Endodermal cell (in vitro differentiated cells): ENCODE data around the gene DCUN1D1. TPM values are rescaled to one million over a fixed set of nuclear protein-coding genes. Genes with fewer than 3 reads are reported as not detected.

ENCODE experiments used
- DNase-seq: peaks from one replicate; pipeline ENCODE4 v3.0.0-alpha.2; 2017
- H3K27ac ChIP-seq: 2 replicates; pipeline ENCODE4 v1.5.1; 2013; ENCODE audit warnings: mild to moderate bottlenecking, low read depth, low read length, moderate library complexity
- H3K27me3 ChIP-seq: 2 replicates; pipeline ENCODE4 v1.6.1; 2013; ENCODE audit warnings: mild to moderate bottlenecking, low read length, moderate library complexity; ENCODE audit not compliant: insufficient read depth, control insufficient read depth, poor library complexity, severe bottlenecking
- H3K36me3 ChIP-seq: 2 replicates; pipeline ENCODE4 v1.7.0; 2013; ENCODE audit warnings: mild to moderate bottlenecking, low read length, moderate library complexity; ENCODE audit not compliant: control insufficient read depth, insufficient read depth
- H3K4me1 ChIP-seq: one replicate; pipeline ENCODE4 v1.7.0; 2013; ENCODE audit warnings: low read length; ENCODE audit not compliant: control insufficient read depth, insufficient read depth
- H3K4me3 ChIP-seq: 2 replicates; pipeline ENCODE4 v1.5.1; 2013; ENCODE audit warnings: mild to moderate bottlenecking, low read length, moderate library complexity
- H3K9ac ChIP-seq: 2 replicates; pipeline ENCODE4 v1.6.1; 2013; ENCODE audit warnings: mild to moderate bottlenecking, low read length, moderate library complexity; ENCODE audit not compliant: poor library complexity, severe bottlenecking; ENCODE audit errors: extremely low read depth
- H3K9me3 ChIP-seq: 2 replicates; pipeline ENCODE4 v1.6.1; 2013; ENCODE audit warnings: mild to moderate bottlenecking, low read length, moderate library complexity; ENCODE audit not compliant: control insufficient read depth
- H3K27ac Mint-ChIP-seq: 2 replicates; pipeline ENCODE4 v1.8.0; 2020; ENCODE audit warnings: mixed read lengths
- H3K27me3 Mint-ChIP-seq: 2 replicates; pipeline ENCODE4 v1.8.0; 2021; ENCODE audit warnings: mild to moderate bottlenecking, mixed read lengths; ENCODE audit not compliant: insufficient read depth
- H3K36me3 Mint-ChIP-seq: 2 replicates; pipeline ENCODE4 v1.8.0; 2020; ENCODE audit warnings: low read depth, mixed read lengths
- H3K4me1 Mint-ChIP-seq: 2 replicates; pipeline ENCODE4 v1.8.0; 2020; ENCODE audit warnings: mixed read lengths
- H3K4me3 Mint-ChIP-seq: 2 replicates; pipeline ENCODE4 v1.8.0; 2020; ENCODE audit warnings: mild to moderate bottlenecking, moderate library complexity, mixed read lengths
- H3K9me3 Mint-ChIP-seq: 2 replicates; pipeline ENCODE4 v1.8.0; 2020; ENCODE audit warnings: mild to moderate bottlenecking, mixed read lengths
- WGBS, 2 experiments: methylation state at CpG; one replicate each; pipeline versions ENCODE4 v1.1.5 to v1.1.7; 2013; ENCODE audit warnings: missing lambda C conversion rate in 2 of 2, mixed read lengths in 1 of 2; ENCODE audit not compliant: insufficient coverage in 1 of 2, insufficient read length in 1 of 2; 5-methylcytosine and 5-hydroxymethylcytosine counted together
- total RNA-seq, 2 donors: library from RNA; stranded (reverse); fragmentation: NEBNext Ultra II Directional in 1 of 2; extraction: Animal tissue kit (Norgen Biotek cat#: 25700) in 1 of 2; gene quantifications; 2 replicates in 1 of 2; 3 replicates in 1 of 2; pipeline ENCODE4 v1.2.1, GENCODE V29; 2021
- TF ChIP-seq, protein P1 (sequence below): fragments of 200-600 bp; sonication (generic); conservative IDR thresholded peaks from 2 replicates; pipeline ENCODE4 v1.5.0; 2021; ENCODE audit warnings: antibody characterized with exemption, mild to moderate bottlenecking

The DCUN1D1 gene
- total RNA-seq, 2 donors from 2014 or later = 59.6 to 65.6 TPM

DNA sequence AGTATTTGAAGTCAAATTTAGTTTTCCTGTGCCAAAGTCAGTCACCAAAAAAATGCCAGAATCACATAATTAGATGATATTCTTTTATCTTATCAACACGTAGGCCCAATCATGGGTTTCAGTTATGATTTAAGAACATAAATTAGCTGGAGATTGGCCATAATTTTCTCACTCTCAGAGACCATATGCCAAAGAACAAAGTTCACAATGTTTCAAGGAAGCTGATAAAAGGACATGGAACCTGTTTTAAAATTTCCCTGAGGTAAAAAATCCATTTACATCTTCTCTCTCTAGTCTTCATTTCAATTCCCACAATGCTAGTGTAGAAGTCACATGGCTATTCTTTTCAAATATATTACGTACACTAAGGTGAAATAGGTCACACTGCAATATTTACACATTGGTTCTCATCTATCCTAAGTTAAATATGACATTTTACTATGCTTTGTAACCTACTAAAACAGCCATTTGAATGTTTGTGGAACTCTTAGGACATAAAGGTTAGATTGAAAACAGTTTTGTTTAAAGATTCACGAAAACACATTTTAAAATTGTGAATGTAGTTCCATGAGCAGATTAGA lies 42.7 kb upstream of the DCUN1D1 start:
- Histone ChIP-seq H3K4me3 (no peak overlapping the region), H3K36me3 (peaks cover 45% of the 10 kb centered on the region), H3K9me3 (peaks cover 5% of the 10 kb centered on the region), H3K27me3 (no peaks in the 10 kb centered on the region), H3K4me1 (peaks cover 3% of the 10 kb centered on the region), H3K9ac (no peak overlapping the region), H3K27ac (no peak overlapping the region)
- WGBS, 2 experiments = 95 to 100% methylated on average over 1 to 3 of the region's 3 CpGs
- peaks cover 4% of the 10 kb centered on the region for H3K4me1 Mint-ChIP-seq
- peaks cover 51% of the 10 kb centered on the region for H3K36me3 Mint-ChIP-seq
- no peaks in the 10 kb centered on the region for H3K9me3 Mint-ChIP-seq
- DNase-seq = no peak
- H3K27ac Mint-ChIP-seq = no peak overlapping the region
- H3K27me3 Mint-ChIP-seq = no peaks in the 10 kb centered on the region
- TF ChIP-seq, protein P1, sequence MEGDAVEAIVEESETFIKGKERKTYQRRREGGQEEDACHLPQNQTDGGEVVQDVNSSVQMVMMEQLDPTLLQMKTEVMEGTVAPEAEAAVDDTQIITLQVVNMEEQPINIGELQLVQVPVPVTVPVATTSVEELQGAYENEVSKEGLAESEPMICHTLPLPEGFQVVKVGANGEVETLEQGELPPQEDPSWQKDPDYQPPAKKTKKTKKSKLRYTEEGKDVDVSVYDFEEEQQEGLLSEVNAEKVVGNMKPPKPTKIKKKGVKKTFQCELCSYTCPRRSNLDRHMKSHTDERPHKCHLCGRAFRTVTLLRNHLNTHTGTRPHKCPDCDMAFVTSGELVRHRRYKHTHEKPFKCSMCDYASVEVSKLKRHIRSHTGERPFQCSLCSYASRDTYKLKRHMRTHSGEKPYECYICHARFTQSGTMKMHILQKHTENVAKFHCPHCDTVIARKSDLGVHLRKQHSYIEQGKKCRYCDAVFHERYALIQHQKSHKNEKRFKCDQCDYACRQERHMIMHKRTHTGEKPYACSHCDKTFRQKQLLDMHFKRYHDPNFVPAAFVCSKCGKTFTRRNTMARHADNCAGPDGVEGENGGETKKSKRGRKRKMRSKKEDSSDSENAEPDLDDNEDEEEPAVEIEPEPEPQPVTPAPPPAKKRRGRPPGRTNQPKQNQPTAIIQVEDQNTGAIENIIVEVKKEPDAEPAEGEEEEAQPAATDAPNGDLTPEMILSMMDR = no peak
- H3K4me3 Mint-ChIP-seq = no peak overlapping the region

DNA sequence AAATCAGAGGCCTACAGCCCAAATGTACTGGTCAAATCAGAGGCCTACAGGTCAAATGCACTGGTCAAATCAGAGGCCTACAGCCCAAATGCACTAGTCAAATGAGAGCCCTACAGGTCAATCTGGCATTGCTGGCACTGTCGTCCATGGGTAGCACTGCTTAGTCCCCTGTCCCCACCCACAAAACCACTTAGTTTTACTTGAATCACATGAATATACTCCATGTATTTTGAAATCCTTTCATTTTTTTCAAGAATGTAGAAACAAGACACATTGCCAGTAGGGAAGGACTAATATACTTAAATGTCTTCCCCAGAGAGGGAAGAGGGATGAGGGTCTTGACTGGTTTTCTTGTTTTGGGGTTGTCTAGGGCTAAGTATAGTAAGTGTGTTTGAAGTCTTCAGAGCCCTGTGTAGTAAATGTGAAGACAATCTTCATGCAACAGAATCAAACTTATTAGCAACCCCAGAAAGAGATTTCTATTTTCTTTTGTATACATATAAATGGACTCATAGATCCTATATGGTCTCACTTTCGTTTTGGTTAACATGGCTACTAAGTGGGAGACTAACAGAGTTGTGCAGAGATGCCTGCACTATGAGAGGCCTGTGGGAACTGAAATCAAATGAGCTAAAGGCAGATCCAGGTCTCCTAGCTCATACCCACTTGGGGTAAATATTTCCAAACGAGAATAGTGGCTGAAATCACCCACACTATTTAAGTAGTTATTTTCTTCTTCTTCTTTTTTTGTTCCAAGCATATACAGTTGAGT lies 38.3 kb upstream of the DCUN1D1 start:
- Histone ChIP-seq H3K4me3 (no peak overlapping the region), H3K4me1 (peaks cover 3% of the 10 kb centered on the region), H3K9ac (no peak overlapping the region), H3K27ac (no peak overlapping the region), H3K36me3 (peaks cover 53% of the 10 kb centered on the region), H3K27me3 (no peaks in the 10 kb centered on the region), H3K9me3 (no peaks in the 10 kb centered on the region)
- Mint-ChIP-seq H3K4me1 (peaks cover 4% of the 10 kb centered on the region), H3K9me3 (no peaks in the 10 kb centered on the region), H3K27ac (no peak overlapping the region), H3K27me3 (no peaks in the 10 kb centered on the region), H3K36me3 (peaks cover 66% of the 10 kb centered on the region), H3K4me3 (no peak overlapping the region)
- 95% methylated on average over 3 of the region's 3 CpGs; no CpG with 5 or more reads in 1 of the 2 experiments for WGBS, 2 experiments
- DNase-seq = no peak
- TF ChIP-seq, protein P1 = no peak

DNA sequence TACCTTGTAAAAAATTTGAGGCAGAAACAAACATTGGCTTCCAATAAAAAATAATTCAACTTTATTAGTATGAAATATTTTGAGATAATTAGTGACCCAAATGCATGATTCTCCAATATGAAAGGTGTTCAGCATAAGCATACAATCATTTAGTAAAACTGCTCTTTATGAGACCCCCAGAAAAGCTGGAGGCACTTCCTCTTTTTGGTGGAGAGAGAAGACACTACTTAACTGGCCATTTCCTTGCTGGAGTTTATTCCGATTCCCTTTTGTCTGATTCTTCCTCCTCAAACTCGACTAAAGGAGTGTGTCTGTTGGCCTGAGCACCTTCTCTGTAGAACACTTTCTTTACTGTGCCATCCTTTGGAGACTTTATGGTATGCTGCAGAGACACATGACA lies 34.8 kb upstream of the DCUN1D1 start:
- H3K27me3 ChIP-seq = no peaks in the 10 kb centered on the region
- Mint-ChIP-seq H3K36me3 (peaks cover 53% of the 10 kb centered on the region), H3K4me3 (no peak overlapping the region), H3K27me3 (no peaks in the 10 kb centered on the region), H3K27ac (no peak overlapping the region), H3K4me1 (no peaks in the 10 kb centered on the region), H3K9me3 (no peaks in the 10 kb centered on the region)
- no peak overlapping the region for H3K4me3 ChIP-seq
- TF ChIP-seq, protein P1 = no peak
- H3K36me3 ChIP-seq = peaks cover 28% of the 10 kb centered on the region
- H3K27ac ChIP-seq = no peak overlapping the region
- 99 to 100% methylated on average over 2 of the region's 2 CpGs for WGBS, 2 experiments
- H3K9me3 ChIP-seq = no peaks in the 10 kb centered on the region
- H3K4me1 ChIP-seq = no peaks in the 10 kb centered on the region
- no peak for DNase-seq
- H3K9ac ChIP-seq = no peak overlapping the region
